ENCODE results near the gene RUFY4. TPM values are rescaled to one million over a fixed set of nuclear protein-coding genes. Genes with fewer than 3 reads are reported as not detected.

RUFY4 gene
- total RNA-seq, 1 donor from 2014 or later = not detected

DNA sequence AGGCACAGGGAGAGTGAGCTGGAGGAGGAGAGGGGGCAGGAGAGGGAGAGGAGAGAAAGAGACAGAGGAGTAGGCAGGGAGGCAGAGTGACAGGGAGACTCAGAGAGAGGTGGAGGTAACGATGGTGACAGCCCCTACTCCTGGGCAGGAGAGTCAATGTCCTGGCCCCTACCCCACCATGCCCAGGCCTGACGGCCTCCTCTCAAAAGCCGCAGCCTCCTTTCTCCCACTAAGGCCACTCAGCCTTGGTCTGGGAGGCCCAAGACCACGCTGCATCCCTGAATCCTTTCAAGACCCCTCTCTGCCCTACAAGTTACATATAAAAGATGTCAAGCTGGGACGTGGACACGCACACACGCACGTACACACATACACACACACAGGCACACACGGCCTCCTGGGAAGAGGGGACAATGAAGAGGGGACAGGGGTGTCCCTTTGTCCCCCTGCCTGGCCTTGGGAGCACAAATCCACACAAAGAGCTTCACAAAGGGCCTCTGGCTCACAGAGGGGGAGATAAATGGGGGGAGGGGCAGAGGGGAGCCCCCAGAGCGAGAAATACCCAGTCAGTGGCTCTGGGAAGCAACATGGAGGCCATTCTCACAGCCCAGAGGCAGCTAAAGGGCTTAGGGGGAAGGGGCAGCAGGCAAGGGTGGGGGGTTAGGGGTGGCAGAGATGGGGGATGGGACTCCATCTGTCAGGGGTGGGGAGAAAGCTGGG lies 46.8 kb upstream of the RUFY4 start:
- intact Hi-C loops (cut with DNase I) = no loop called here

DNA sequence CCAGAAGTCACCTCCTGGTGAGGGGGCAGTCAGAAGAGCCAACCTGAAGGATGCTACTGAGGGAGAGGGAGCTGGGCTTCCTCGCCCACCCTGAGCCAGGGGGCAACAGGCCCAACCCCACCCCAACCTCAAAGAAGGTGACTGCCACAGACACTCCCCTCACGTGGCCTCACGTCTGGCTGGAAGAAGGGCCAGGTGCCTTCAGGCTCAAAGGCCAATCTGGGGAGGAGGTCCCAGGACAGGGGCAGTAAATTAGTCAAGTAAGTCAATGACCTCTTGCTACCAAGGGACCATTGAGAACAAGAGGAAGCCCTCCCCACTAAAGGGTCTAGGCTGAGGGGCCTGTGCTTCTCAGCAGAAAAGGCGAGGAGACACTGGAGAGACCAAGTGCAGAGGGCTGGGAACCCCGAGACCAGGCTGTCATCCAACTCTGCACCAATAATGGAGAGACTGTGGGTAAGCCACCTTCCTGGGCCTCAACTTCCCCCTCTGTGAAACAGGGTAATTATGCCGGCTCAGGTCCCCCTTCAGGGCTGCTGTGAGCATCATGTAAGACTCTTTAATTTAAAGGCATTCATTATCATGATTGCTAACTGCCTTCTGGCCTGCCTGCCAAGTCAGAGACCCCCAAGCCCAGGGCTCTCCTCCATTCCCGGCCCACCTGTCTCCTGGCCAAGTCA lies 46.1 kb upstream of the RUFY4 start:
- no peaks in the 10 kb centered on the region for H3K36me3 ChIP-seq
- H3K4me1 ChIP-seq = peaks cover 15 to 29% of the 10 kb centered on the region in 2 donors
- DNase-seq (ENCODE audit: low spot score in 2 of 2) = peak in 1 of 2 donors; percentile 54

More for the DNA sequence above, 46.8 kb upstream of the RUFY4 start:
- TF ChIP-seq, protein P1, sequence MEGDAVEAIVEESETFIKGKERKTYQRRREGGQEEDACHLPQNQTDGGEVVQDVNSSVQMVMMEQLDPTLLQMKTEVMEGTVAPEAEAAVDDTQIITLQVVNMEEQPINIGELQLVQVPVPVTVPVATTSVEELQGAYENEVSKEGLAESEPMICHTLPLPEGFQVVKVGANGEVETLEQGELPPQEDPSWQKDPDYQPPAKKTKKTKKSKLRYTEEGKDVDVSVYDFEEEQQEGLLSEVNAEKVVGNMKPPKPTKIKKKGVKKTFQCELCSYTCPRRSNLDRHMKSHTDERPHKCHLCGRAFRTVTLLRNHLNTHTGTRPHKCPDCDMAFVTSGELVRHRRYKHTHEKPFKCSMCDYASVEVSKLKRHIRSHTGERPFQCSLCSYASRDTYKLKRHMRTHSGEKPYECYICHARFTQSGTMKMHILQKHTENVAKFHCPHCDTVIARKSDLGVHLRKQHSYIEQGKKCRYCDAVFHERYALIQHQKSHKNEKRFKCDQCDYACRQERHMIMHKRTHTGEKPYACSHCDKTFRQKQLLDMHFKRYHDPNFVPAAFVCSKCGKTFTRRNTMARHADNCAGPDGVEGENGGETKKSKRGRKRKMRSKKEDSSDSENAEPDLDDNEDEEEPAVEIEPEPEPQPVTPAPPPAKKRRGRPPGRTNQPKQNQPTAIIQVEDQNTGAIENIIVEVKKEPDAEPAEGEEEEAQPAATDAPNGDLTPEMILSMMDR (IDR thresholded peaks at IDR 0.05) = no peak
- no peaks in the 10 kb centered on the region for H3K9me3 ChIP-seq
- peaks cover 18 to 36% of the 10 kb centered on the region in 2 donors for H3K4me1 ChIP-seq
- DNase-seq (ENCODE audit: low spot score in 2 of 2) = no peak
- peak overlapping the region; percentile 62 to 77 for H3K27ac ChIP-seq
- no peaks in the 10 kb centered on the region for H3K36me3 ChIP-seq
- no peak overlapping the region for H3K4me3 ChIP-seq
- H3K27me3 ChIP-seq = no peaks in the 10 kb centered on the region

DNA sequence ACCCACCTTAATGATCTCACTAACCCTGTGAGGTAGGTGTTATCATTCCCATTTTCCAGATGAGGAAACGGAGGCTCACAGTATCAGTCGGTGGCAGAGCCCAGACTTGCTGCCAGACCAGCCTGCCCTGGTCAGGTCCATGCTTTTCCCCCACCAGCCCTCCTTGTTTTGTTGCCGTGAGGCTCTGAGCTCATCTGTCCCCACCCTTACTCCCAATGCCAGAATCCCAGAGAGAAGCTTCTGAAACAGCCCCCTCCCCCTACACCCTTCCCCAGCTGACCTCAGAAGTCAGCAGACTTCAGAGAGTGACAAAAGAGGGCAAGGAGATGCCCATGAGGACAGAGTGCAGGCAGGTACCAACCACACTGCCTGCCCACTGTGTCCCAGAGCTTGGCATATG lies 45.4 kb upstream of the RUFY4 start:
- no peaks in the 10 kb centered on the region for H3K36me3 ChIP-seq
- intact Hi-C loops (cut with DNase I) = no loop called here
- H3K27ac ChIP-seq = peak overlapping the region in 1 of 2 donors; percentile 9
- no peak overlapping the region for H3K4me3 ChIP-seq
- peak in 1 of 2 donors; percentile 56 for DNase-seq (ENCODE audit: low spot score in 2 of 2)
- peaks cover 10 to 23% of the 10 kb centered on the region in 2 donors for H3K4me1 ChIP-seq
- H3K9me3 ChIP-seq = no peaks in the 10 kb centered on the region
- TF ChIP-seq, protein P1 (IDR thresholded peaks at IDR 0.05) = no peak
- no peaks in the 10 kb centered on the region for H3K27me3 ChIP-seq

More for the DNA sequence above, 46.1 kb upstream of the RUFY4 start:
- peak overlapping the region; percentile 16 to 77 for H3K27ac ChIP-seq
- H3K9me3 ChIP-seq = no peaks in the 10 kb centered on the region
- H3K27me3 ChIP-seq = no peaks in the 10 kb centered on the region
- TF ChIP-seq, protein P1 (IDR thresholded peaks at IDR 0.05) = no peak
- H3K4me3 ChIP-seq = no peak overlapping the region
- intact Hi-C loops (cut with DNase I) = no loop called here

DNA sequence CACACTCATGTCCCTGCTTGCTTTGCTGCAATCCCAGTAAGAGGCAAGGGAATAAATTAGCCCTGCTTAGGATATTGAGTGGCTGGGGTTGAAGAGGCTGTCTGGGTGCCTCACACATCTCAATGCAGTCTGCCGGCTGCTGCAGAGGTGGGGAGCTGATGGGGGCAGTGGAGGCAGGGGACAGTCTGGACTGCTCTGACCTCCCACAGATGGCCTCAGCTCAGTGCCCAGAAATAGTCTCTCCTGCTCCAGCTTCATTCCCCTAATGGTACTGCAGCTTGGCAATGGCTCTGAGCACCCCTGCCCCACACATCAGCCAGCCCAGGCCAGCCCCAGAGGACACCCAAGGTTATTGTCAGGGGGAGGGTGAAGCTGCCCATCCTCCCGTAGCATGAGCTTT lies 44.7 kb upstream of the RUFY4 start:
- TF ChIP-seq, protein P1 (IDR thresholded peaks at IDR 0.05) = no peak
- Histone ChIP-seq H3K27ac (peak overlapping the region in 1 of 2 donors; percentile 9), H3K4me1 (peaks cover 7 to 23% of the 10 kb centered on the region in 2 donors), H3K27me3 (no peaks in the 10 kb centered on the region), H3K9me3 (no peaks in the 10 kb centered on the region), H3K4me3 (no peak overlapping the region), H3K36me3 (no peaks in the 10 kb centered on the region)
- intact Hi-C loops (cut with DNase I) = no loop called here
- peak in 1 of 2 donors; percentile 42 for DNase-seq (ENCODE audit: low spot score in 2 of 2)

DNA sequence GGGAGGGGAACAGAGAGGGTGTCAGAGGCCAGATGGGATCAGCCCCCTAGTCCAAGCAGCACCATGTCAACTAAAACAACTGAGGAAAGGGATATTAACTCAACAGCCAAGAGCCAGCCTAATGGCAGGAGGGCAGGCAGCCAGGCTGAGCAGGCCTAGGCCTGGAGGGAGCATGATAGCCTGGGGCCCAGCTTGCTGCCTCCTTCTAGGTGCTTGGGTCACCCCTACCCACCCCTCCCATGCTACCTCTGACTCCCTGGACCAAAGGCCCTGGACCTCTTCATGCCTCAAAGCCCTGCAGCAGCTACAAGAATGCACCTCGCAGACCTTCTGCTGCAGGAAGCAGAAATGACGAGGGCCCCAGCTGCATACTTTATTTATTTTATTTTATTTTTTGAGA lies 44.2 kb upstream of the RUFY4 start:
- intact Hi-C loops (cut with DNase I) = no loop called here
- H3K4me3 ChIP-seq = no peak overlapping the region
- peak in 1 of 2 donors; percentile 58 for DNase-seq (ENCODE audit: low spot score in 2 of 2)
- H3K27ac ChIP-seq = no peak overlapping the region
- no peaks in the 10 kb centered on the region for H3K9me3 ChIP-seq
- H3K4me1 ChIP-seq = peaks cover 7 to 26% of the 10 kb centered on the region in 2 donors
- no peaks in the 10 kb centered on the region for H3K27me3 ChIP-seq
- TF ChIP-seq, protein P1 (IDR thresholded peaks at IDR 0.05) = no peak
- no peaks in the 10 kb centered on the region for H3K36me3 ChIP-seq
